TTC549 (cell line): ENCODE data around the gene ALOX5.
"Not testable (repeated sequence)": the region's sequence is repeated elsewhere in the genome, so short reads cannot be mapped to it uniquely, and the experiment has no call there.

ENCODE experiments used
- FAIRE-seq: peaks from 2 replicates; lab custom pipeline; 2012; peaks lifted over from hg19 to GRCh38; lab: Jason Lieb, UNC

ALOX5 gene

GRCh38 chr10:45374350-45375052 is 485 bp downstream of the ALOX5 start:
- FAIRE-seq, result no peak

GRCh38 chr10:45375101-45375500 is 1.1 kb downstream of the ALOX5 start:
- FAIRE-seq, result no peak

GRCh38 chr10:45375716-45376231 is 1.8 kb downstream of the ALOX5 start:
- no peak for FAIRE-seq

GRCh38 chr10:45376371-45376801 is 2.4 kb downstream of the ALOX5 start:
- FAIRE-seq, result no peak

GRCh38 chr10:45377321-45377720 is 3.3 kb downstream of the ALOX5 start:
- FAIRE-seq, result no peak

- FAIRE-seq, result no peak
These were observed 3.8 kb downstream of the ALOX5 start for GRCh38 chr10:45377858-45378257.

- FAIRE-seq, result no peak
These were observed 5.1 kb downstream of the ALOX5 start for GRCh38 chr10:45378914-45379726.

GRCh38 chr10:45379891-45380540 is 6.0 kb downstream of the ALOX5 start:
- no peak for FAIRE-seq

- FAIRE-seq, result no peak
These were observed 7.0 kb downstream of the ALOX5 start for GRCh38 chr10:45380903-45381620.

GRCh38 chr10:45382591-45382990 is 8.6 kb downstream of the ALOX5 start:
- FAIRE-seq, result no peak

GRCh38 chr10:45383682-45384330 is 9.8 kb downstream of the ALOX5 start:
- no peak for FAIRE-seq

GRCh38 chr10:45386657-45387056 is 12.6 kb downstream of the ALOX5 start:
- FAIRE-seq, result no peak

GRCh38 chr10:45387096-45387893 is 13.3 kb downstream of the ALOX5 start:
- FAIRE-seq, result no peak

- not testable (repeated sequence) for FAIRE-seq
These were observed 15.7 kb downstream of the ALOX5 start for GRCh38 chr10:45389671-45390070.

- not testable (repeated sequence) for FAIRE-seq
These were observed 17.6 kb downstream of the ALOX5 start for GRCh38 chr10:45391636-45392035.

- FAIRE-seq, result no peak
These were observed 21.5 kb downstream of the ALOX5 start for GRCh38 chr10:45395554-45395953.

GRCh38 chr10:45398595-45398994 is 24.6 kb downstream of the ALOX5 start:
- no peak for FAIRE-seq

- no peak for FAIRE-seq
These were observed 25.1 kb downstream of the ALOX5 start for GRCh38 chr10:45399113-45399512.

GRCh38 chr10:45403151-45403550 is 29.1 kb downstream of the ALOX5 start:
- FAIRE-seq, result no peak

- FAIRE-seq, result no peak
These were observed 30.2 kb downstream of the ALOX5 start for GRCh38 chr10:45404087-45404769.
